ENCODE results near the gene ST3GAL3.

The ST3GAL3 gene

DNA sequence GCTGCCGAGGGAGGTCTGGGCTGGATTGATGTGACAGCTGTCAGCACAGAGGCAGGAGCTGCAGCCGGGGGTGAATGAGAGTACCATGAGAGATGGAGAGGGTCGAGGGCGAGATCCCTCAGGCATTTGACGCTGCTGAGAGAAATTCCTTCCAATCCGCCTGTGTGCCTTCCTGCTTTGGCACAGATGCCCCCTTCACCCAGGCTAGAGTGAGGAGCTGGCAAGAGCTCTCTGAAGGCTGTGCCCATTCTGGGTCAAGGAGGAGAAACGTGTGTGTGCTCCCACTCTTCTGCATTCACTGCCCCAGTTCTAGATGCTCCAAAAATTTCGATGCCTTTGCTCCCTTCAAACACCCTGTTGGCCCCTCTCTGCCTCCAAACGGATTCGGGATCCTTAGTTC lies 231.0 kb downstream of the ST3GAL3 start:
- no peak for DNase-seq (ENCODE audit: low read depth in 1 of 2, low spot score in 1 of 2)
- no peaks in the 10 kb centered on the region for H3K27me3 ChIP-seq (ENCODE audit: insufficient read depth, poor library complexity, severe bottlenecking)
- H3K27ac ChIP-seq (replicated peaks): no peak overlapping the region
- TF ChIP-seq SPI1 (IDR thresholded peaks at IDR 0.05; ENCODE audit: borderline replicate concordance, low read depth) (no peak), REST (IDR thresholded peaks at IDR 0.05; ENCODE audit: insufficient replicate concordance, low read depth) (no peak), GABPA (IDR thresholded peaks at IDR 0.05; ENCODE audit: low read depth) (no peak), POLR2AphosphoS5 (IDR thresholded peaks at IDR 0.05; ENCODE audit: low read depth) (no peak)
- TF ChIP-seq, protein P1, sequence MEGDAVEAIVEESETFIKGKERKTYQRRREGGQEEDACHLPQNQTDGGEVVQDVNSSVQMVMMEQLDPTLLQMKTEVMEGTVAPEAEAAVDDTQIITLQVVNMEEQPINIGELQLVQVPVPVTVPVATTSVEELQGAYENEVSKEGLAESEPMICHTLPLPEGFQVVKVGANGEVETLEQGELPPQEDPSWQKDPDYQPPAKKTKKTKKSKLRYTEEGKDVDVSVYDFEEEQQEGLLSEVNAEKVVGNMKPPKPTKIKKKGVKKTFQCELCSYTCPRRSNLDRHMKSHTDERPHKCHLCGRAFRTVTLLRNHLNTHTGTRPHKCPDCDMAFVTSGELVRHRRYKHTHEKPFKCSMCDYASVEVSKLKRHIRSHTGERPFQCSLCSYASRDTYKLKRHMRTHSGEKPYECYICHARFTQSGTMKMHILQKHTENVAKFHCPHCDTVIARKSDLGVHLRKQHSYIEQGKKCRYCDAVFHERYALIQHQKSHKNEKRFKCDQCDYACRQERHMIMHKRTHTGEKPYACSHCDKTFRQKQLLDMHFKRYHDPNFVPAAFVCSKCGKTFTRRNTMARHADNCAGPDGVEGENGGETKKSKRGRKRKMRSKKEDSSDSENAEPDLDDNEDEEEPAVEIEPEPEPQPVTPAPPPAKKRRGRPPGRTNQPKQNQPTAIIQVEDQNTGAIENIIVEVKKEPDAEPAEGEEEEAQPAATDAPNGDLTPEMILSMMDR (IDR thresholded peaks at IDR 0.05; ENCODE audit: insufficient read depth, low read length): no peak
- H3K4me3 ChIP-seq (replicated peaks; ENCODE audit: insufficient read depth, low read length): no peak overlapping the region

- no peak overlapping the region for H3K4me3 ChIP-seq (replicated peaks; ENCODE audit: insufficient read depth, low read length)
- TF ChIP-seq GABPA (IDR thresholded peaks at IDR 0.05; ENCODE audit: low read depth) (no peak), REST (IDR thresholded peaks at IDR 0.05; ENCODE audit: insufficient replicate concordance, low read depth) (no peak), SPI1 (IDR thresholded peaks at IDR 0.05; ENCODE audit: borderline replicate concordance, low read depth) (no peak), POLR2AphosphoS5 (IDR thresholded peaks at IDR 0.05; ENCODE audit: low read depth) (no peak)
- TF ChIP-seq, protein P1 (IDR thresholded peaks at IDR 0.05; ENCODE audit: insufficient read depth, low read length): no peak
- DNase-seq (ENCODE audit: low read depth in 1 of 2, low spot score in 1 of 2): no peak
- H3K27ac ChIP-seq (replicated peaks): no peak overlapping the region
- no peaks in the 10 kb centered on the region for H3K27me3 ChIP-seq (ENCODE audit: insufficient read depth, poor library complexity, severe bottlenecking)
Measured at GRCh38 chr1:43938892-43939587, 231.7 kb downstream of the ST3GAL3 start.

GRCh38 chr1:43942411-43942810 lies 235.1 kb downstream of the ST3GAL3 start:
- Histone ChIP-seq H3K27me3 (ENCODE audit: insufficient read depth, poor library complexity, severe bottlenecking) (no peaks in the 10 kb centered on the region), H3K27ac (replicated peaks) (no peak overlapping the region), H3K4me3 (replicated peaks; ENCODE audit: insufficient read depth, low read length) (no peak overlapping the region)
- no peak for DNase-seq (ENCODE audit: low read depth in 1 of 2, low spot score in 1 of 2)
- TF ChIP-seq REST (IDR thresholded peaks at IDR 0.05; ENCODE audit: insufficient replicate concordance, low read depth): no peak
- TF ChIP-seq POLR2AphosphoS5 (IDR thresholded peaks at IDR 0.05; ENCODE audit: low read depth): no peak
- TF ChIP-seq SPI1 (IDR thresholded peaks at IDR 0.05; ENCODE audit: borderline replicate concordance, low read depth): peak; percentile 11; the same call in 1 of the 2 replicates

Measured in HL-60 (cell line).